HepG2 (cell line): ENCODE results near the gene RHOT2.

ENCODE experiments used
- ASH2L ChIP-seq: fragments of 300-600, 200-600 bp; sonication (generic); IDR thresholded peaks from 2 replicates; pipeline ENCODE4 v1.7.0; 2017; ENCODE audit warnings: low read depth, mild to moderate bottlenecking, moderate library complexity, mixed read lengths, low read length; ENCODE audit not compliant: insufficient read length
- FOXJ3 ChIP-seq: sonication (generic); formaldehyde crosslinking; IDR thresholded peaks from 2 replicates; pipeline ENCODE4 v1.4.0; 2020; ENCODE audit warnings: missing genetic modification reagents, mild to moderate bottlenecking, borderline replicate concordance
- GABPA ChIP-seq, 2 experiments: IDR thresholded peaks; 2 replicates each; pipeline ENCODE4 v1.6.1; 2011 to 2016; ENCODE audit warnings: low read depth in 2 of 2, low read length in 1 of 2, missing biosample characterization in 1 of 2, missing genetic modification characterization in 1 of 2
- PCBP2 ChIP-seq: fragments of 200-400 bp; formaldehyde crosslinking; optimal IDR thresholded peaks from 2 replicates; pipeline ENCODE3; 2018; ENCODE audit warnings: low read length, low read depth; ENCODE audit not compliant: poor library complexity, severe bottlenecking
- PHF21A ChIP-seq: sonication (generic); formaldehyde crosslinking; IDR thresholded peaks from 2 replicates; pipeline ENCODE4 v1.5.0; 2020; ENCODE audit warnings: mild to moderate bottlenecking, missing genetic modification reagents
- REPIN1 ChIP-seq: sonication (generic); formaldehyde crosslinking; IDR thresholded peaks from 2 replicates; pipeline ENCODE4 v1.8.0; 2022; ENCODE audit warnings: missing genetic modification reagents, low read depth, mild to moderate bottlenecking, borderline replicate concordance
- ZNF12 ChIP-seq: sonication (generic); formaldehyde crosslinking; IDR thresholded peaks from 2 replicates; pipeline ENCODE4 v1.5.0; 2020; ENCODE audit warnings: missing genetic modification reagents
- ZNF670 ChIP-seq: sonication (generic); formaldehyde crosslinking; IDR thresholded peaks from 2 replicates; pipeline ENCODE4 v1.8.0; 2022; ENCODE audit warnings: mild to moderate bottlenecking, missing genetic modification reagents, borderline replicate concordance
- TF ChIP-seq, protein P1 (sequence below): sonication (generic); formaldehyde crosslinking; conservative IDR thresholded peaks from 2 replicates; pipeline ENCODE4 v1.8.0; 2022; ENCODE audit warnings: mild to moderate bottlenecking, moderate library complexity, missing genetic modification reagents
- TF ChIP-seq, protein P2 (sequence below): sonication (generic); formaldehyde crosslinking; IDR thresholded peaks from 2 replicates; pipeline ENCODE4 v1.5.0; 2020; ENCODE audit warnings: mild to moderate bottlenecking, missing genetic modification reagents, moderate library complexity

DNA sequence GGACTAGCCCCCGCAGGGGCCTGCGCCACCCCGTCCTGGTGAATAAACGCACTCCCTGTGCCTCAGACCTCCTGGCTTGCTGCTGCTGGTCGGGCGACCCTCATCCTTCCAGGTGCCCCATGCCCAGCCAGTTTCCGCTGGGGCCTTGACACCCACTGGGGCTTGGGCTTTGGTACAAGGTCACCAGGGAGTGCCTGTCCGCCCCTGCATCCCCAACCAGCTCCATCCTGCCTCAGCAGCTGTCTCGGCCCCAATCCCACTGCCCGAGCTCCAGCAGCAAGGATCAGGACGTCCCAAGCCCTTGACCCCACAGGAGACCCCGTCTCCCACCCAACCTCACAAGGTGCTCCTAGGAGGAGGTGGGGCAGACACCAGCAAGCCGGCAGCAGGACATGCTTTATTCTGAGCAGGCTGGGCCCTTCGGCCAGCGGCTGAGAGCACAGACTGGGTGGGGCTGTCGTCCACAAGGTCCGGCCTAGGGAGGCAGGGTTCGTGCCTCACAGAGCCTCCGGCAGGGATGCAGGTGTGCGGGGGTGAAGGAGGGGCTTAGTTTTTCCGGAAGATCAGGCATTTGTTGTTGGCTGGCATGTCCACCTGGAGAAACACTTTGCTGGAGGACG is 33.8 kb upstream of the RHOT2 start:
- TF ChIP-seq FOXJ3, result no peak
- TF ChIP-seq REPIN1, result no peak
- no peak for TF ChIP-seq ZNF12 (CRISPR knock-in tag)
- TF ChIP-seq GABPA (IDR thresholded peaks at IDR 0.05; ENCODE audit: low read depth, low read length), result no peak
- no peak for TF ChIP-seq GABPA (CRISPR knock-in tag; IDR thresholded peaks at IDR 0.05; ENCODE audit: low read depth)
- TF ChIP-seq, protein P1, sequence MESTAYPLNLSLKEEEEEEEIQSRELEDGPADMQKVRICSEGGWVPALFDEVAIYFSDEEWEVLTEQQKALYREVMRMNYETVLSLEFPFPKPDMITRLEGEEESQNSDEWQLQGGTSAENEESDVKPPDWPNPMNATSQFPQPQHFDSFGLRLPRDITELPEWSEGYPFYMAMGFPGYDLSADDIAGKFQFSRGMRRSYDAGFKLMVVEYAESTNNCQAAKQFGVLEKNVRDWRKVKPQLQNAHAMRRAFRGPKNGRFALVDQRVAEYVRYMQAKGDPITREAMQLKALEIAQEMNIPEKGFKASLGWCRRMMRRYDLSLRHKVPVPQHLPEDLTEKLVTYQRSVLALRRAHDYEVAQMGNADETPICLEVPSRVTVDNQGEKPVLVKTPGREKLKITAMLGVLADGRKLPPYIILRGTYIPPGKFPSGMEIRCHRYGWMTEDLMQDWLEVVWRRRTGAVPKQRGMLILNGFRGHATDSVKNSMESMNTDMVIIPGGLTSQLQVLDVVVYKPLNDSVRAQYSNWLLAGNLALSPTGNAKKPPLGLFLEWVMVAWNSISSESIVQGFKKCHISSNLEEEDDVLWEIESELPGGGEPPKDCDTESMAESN (CRISPR knock-in tag), result no peak
- no peak for TF ChIP-seq PCBP2
- TF ChIP-seq ASH2L, result no peak
- TF ChIP-seq, protein P2, sequence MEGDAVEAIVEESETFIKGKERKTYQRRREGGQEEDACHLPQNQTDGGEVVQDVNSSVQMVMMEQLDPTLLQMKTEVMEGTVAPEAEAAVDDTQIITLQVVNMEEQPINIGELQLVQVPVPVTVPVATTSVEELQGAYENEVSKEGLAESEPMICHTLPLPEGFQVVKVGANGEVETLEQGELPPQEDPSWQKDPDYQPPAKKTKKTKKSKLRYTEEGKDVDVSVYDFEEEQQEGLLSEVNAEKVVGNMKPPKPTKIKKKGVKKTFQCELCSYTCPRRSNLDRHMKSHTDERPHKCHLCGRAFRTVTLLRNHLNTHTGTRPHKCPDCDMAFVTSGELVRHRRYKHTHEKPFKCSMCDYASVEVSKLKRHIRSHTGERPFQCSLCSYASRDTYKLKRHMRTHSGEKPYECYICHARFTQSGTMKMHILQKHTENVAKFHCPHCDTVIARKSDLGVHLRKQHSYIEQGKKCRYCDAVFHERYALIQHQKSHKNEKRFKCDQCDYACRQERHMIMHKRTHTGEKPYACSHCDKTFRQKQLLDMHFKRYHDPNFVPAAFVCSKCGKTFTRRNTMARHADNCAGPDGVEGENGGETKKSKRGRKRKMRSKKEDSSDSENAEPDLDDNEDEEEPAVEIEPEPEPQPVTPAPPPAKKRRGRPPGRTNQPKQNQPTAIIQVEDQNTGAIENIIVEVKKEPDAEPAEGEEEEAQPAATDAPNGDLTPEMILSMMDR, result no peak
- no peak for TF ChIP-seq ZNF670
- no peak for TF ChIP-seq PHF21A (CRISPR knock-in tag)
